Spleen (tissue), 11 donors: ENCODE data around the gene PIGO. TPM values are rescaled to one million over a fixed set of nuclear protein-coding genes. Genes with fewer than 3 reads are reported as not detected.

Experiments
- DNase-seq: peaks from one replicate; pipeline ENCODE4 v3.0.0-alpha.2; 2020
- H3K27ac ChIP-seq, 8 donors: fragments of 200-600 bp; sonication (generic) in 7 of 8; 1 replicate in 4 of 8; 2 replicates in 4 of 8; pipeline versions ENCODE4 v1.5.0 to v1.8.0; 2016 to 2021; ENCODE audit warnings: inconsistent platforms in 4 of 8, mild to moderate bottlenecking in 4 of 8, moderate library complexity in 1 of 8
- H3K27me3 ChIP-seq, 7 donors: fragments of 200-600 bp; sonication (generic) in 6 of 7; replicated peaks in 1 of 7; 1 replicate in 4 of 7; 2 replicates in 3 of 7; pipeline versions ENCODE4 v1.5.0 to v1.8.0; 2016 to 2021; ENCODE audit warnings: inconsistent platforms in 3 of 7, mild to moderate bottlenecking in 1 of 7
- H3K36me3 ChIP-seq, 6 donors: fragments of 200-600 bp; sonication (generic) in 5 of 6; 1 replicate in 4 of 6; 2 replicates in 2 of 6; pipeline versions ENCODE4 v1.5.0 to v1.8.0; 2016 to 2021; ENCODE audit warnings: inconsistent platforms in 2 of 6
- H3K4me1 ChIP-seq, 6 donors: fragments of 200-600 bp; sonication (generic) in 5 of 6; 1 replicate in 3 of 6; 2 replicates in 3 of 6; pipeline versions ENCODE4 v1.5.0 to v1.8.0; 2016 to 2021; ENCODE audit warnings: inconsistent platforms in 3 of 6
- H3K4me3 ChIP-seq, 8 donors: fragments of 200-600 bp; sonication (generic) in 7 of 8; 1 replicate in 4 of 8; 2 replicates in 4 of 8; pipeline versions ENCODE4 v1.5.0 to v1.8.0; 2016 to 2021; ENCODE audit warnings: inconsistent platforms in 4 of 8, mild to moderate bottlenecking in 4 of 8, moderate library complexity in 2 of 8
- H3K9me3 ChIP-seq, 8 donors: fragments of 200-600 bp; sonication (generic) in 7 of 8; 1 replicate in 4 of 8; 2 replicates in 4 of 8; pipeline versions ENCODE4 v1.5.0 to v1.8.0; 2016 to 2021; ENCODE audit warnings: inconsistent platforms in 4 of 8
- POLR2A ChIP-seq, 3 donors: fragments of 450-650 bp; IDR thresholded peaks; one replicate each; pipeline ENCODE4 v1.5.1; 2017; ENCODE audit warnings: antibody characterized with exemption in 3 of 3, mild to moderate bottlenecking in 1 of 3
- POLR2AphosphoS5 ChIP-seq, 3 donors: sonication (generic); formaldehyde crosslinking; IDR thresholded peaks; one replicate each; pipeline ENCODE4 v1.5.1; 2017; ENCODE audit warnings: antibody characterized with exemption in 3 of 3
- WGBS, 5 donors: extraction: QIAGEN DNeasy Blood & Tissue Kit in 3 of 5; methylation state at CpG; one replicate each; pipeline versions ENCODE4 v1.1.5 to v1.1.7; 2013 to 2018; 5-methylcytosine and 5-hydroxymethylcytosine counted together
- intact Hi-C: fragments of 100-400 bp; cut with DNase I; formaldehyde crosslinking; loops from one replicate; pipeline ENCODE4 v1.15.0; 2023; ENCODE audit warnings: low total_unique reads
- polyA plus RNA-seq, 3 donors: library from polyadenylated mRNA; stranded (reverse); fragments of 200-250 nt; gene quantifications; one replicate each; pipeline ENCODE4 v1.2.1, GENCODE V29; 2013
- total RNA-seq, 7 donors: library from RNA; depleted of rRNA in 3 of 7; stranded (reverse); fragments of >200 nt in 3 of 7; fragmentation: NEBNext Ultra II Directional in 4 of 7; extraction: Animal tissue kit (Norgen Biotek cat#: 25700) in 4 of 7; gene quantifications; one replicate each; pipeline versions ENCODE4 v1.1.0 to v1.2.1, GENCODE V29; 2016 to 2021
- TF ChIP-seq, protein P1 (sequence below), 11 experiments: fragments of 200-600 bp in 7 of 11; fragments of 450-650 bp in 4 of 11; sonication (generic) in 4 of 11; IDR thresholded peaks in 8 of 11; conservative IDR thresholded peaks in 3 of 11; 1 replicate in 7 of 11; 2 replicates in 4 of 11; pipeline versions ENCODE4 v1.4.0 to v1.8.0; 2016 to 2021; ENCODE audit warnings: antibody characterized with exemption in 11 of 11, inconsistent platforms in 4 of 11, mild to moderate bottlenecking in 1 of 11
- donor health status: healthy with polysubstance abuse.
- donor health status: DM: no; HTN: no; CAD: no; lungs with moderate emphysema.
- donor health status: DM: no; HTN: no; CAD: no.
- donor health status: Bipolar disorder and iron deficiency.
- donor health status: healthy.
- donor health status: DM: no; HTN: no; CAD: no.
- donor health status: DM: yes; HTN: yes; CAD: no.

The PIGO gene
- total and polyA plus RNA-seq, 10 donors, result 10.4 to 25.0 (median 19.8) TPM

DNA sequence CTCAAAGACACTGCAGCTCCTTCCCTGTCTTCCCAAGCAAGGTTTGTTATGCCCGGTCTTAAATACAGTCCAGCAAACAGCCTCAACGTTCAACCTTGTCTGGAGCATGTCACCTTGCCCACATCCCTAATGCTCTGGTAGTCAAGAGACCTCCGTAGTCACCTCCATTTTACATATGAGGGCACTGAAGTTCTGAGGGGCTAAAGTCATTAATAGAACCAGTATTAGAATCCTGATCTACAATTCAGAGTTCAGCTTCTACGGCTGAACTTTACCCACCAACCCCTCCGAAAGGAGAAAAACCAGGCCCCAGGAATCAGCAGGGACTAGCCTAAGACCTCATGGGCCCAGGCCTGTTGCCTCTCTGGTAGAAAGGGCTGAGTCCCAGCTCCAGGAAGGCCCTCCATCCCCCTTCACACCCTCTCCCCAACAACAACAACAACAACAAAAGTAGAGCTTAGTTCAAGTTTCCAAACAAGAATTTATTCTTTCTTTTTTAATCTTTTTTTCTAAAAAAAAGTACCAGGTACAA lies 7.3 kb upstream of the PIGO start:
- no peak for DNase-seq
- Histone ChIP-seq H3K4me3 (peak overlapping the region in 6 of 8 donors; percentile 58 to 86 (median 64)), H3K4me1 (peaks cover 16 to 43% (median 26%) of the 10 kb centered on the region in 6 donors), H3K36me3 (peaks cover 0 to 79% (median 67%) of the 10 kb centered on the region in 6 donors), H3K9me3 (no peaks in the 10 kb centered on the region), H3K27me3 (no peaks in the 10 kb centered on the region), H3K27ac (peak overlapping the region in 7 of 8 donors; percentile 69 to 92 (median 88))
- intact Hi-C loops, result no loop called here
- no peak for TF ChIP-seq POLR2A (IDR thresholded peaks at IDR 0.05)
- TF ChIP-seq, protein P1, sequence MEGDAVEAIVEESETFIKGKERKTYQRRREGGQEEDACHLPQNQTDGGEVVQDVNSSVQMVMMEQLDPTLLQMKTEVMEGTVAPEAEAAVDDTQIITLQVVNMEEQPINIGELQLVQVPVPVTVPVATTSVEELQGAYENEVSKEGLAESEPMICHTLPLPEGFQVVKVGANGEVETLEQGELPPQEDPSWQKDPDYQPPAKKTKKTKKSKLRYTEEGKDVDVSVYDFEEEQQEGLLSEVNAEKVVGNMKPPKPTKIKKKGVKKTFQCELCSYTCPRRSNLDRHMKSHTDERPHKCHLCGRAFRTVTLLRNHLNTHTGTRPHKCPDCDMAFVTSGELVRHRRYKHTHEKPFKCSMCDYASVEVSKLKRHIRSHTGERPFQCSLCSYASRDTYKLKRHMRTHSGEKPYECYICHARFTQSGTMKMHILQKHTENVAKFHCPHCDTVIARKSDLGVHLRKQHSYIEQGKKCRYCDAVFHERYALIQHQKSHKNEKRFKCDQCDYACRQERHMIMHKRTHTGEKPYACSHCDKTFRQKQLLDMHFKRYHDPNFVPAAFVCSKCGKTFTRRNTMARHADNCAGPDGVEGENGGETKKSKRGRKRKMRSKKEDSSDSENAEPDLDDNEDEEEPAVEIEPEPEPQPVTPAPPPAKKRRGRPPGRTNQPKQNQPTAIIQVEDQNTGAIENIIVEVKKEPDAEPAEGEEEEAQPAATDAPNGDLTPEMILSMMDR (IDR thresholded peaks at IDR 0.05 in 8 of 11, conservative IDR thresholded peaks at IDR 0.05 in 3 of 11), result no peak
- no peak for TF ChIP-seq POLR2AphosphoS5 (IDR thresholded peaks at IDR 0.05)
- 45 to 65% (median 54%) methylated on average over 5 of the region's 5 CpGs for WGBS, 5 donors

DNA sequence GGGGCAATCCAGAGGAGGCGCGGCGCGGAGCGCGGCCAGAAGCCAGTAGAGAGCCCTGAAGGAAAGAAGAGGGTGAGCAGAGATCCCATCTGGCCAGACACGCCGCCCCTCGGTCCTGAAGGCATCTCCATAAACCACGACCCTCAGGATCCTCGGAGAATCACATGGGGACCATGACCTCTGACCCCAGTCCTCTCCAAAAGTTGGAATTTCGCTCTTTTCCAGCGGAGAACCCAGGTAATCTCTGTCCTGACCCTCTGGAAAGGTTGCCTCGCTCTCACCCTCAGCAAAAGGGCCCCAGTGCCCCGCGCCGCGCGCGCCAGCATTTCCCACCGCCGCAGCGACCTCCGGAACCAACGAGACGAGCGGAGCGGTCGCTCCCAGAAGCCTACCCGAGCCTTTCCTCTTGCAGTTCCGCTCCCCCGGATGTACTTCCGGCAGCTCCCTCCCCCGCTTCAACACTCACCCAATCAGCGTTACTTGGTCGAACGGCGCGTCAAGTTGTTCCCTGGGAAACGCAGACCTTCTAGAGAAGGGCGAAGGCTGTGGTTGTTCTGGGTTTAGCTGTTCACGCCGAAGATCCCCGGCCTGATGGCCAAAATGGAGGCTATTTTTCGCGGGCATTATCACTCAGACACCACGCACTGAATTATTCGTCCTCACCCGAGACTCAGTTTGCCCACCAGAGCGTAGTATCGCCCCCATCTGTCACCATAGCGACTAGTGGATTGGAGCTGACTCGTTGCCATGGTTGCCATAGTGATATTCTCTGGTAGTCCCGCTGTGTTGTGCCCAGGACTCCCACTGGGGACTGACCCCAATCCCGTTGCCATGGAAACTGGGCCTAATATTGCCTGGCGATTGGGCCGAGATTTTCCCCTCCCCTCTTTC lies 6.6 kb upstream of the PIGO start, which contains the start of gene STOML2:
TSS of gene STOML2 (minus strand) at position 363 of the 891 bp plus-strand sequence. CDS start at position 326, 37 bp downstream.
- no peaks in the 10 kb centered on the region for H3K27me3 ChIP-seq

DNA sequence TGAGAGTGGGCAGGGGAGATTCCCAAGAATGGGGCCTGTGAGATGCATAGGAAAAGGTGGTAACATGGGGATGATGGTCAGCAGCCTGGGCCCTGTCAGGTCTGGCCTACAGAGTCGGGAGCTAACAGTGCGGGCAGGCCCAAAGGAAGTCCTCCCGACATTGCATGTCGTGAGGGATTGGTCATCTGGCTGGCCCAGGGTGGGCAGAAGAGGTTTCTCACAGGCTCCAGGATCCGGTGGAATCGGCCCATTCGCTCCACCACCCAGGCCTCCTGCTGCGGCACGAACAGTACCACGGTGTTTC lies 6.0 kb upstream of the PIGO start:
- Histone ChIP-seq H3K27ac (peak overlapping the region; percentile 69 to 92 (median 88)), H3K9me3 (no peaks in the 10 kb centered on the region), H3K36me3 (peaks cover 0 to 66% (median 55%) of the 10 kb centered on the region in 6 donors), H3K27me3 (no peaks in the 10 kb centered on the region), H3K4me1 (peaks cover 16 to 40% (median 26%) of the 10 kb centered on the region in 6 donors), H3K4me3 (peak overlapping the region; percentile 58 to 86 (median 64))
- peak; percentile 88 for DNase-seq
- intact Hi-C loops, result no loop called here
- TF ChIP-seq POLR2AphosphoS5 (IDR thresholded peaks at IDR 0.05) (no peak), POLR2A (IDR thresholded peaks at IDR 0.05) (no peak)
- TF ChIP-seq, protein P1 (IDR thresholded peaks at IDR 0.05 in 8 of 11, conservative IDR thresholded peaks at IDR 0.05 in 3 of 11), result no peak
- WGBS, 5 donors, result 4 to 12% (median 5%) methylated on average over 6 to 10 of the region's 10 CpGs

More for the DNA sequence above, 6.6 kb upstream of the PIGO start, which contains the start of gene STOML2:
- TF ChIP-seq POLR2AphosphoS5 (IDR thresholded peaks at IDR 0.05) (peak; percentile 93 to 96 (median 94)), POLR2A (IDR thresholded peaks at IDR 0.05) (peak in 2 of 3 donors; percentile 45 to 67)
- TF ChIP-seq, protein P1 (IDR thresholded peaks at IDR 0.05 in 8 of 11, conservative IDR thresholded peaks at IDR 0.05 in 3 of 11), result peak in 2 of 11 experiments; percentile 18 to 40
- no peaks in the 10 kb centered on the region for H3K9me3 ChIP-seq
- 1 to 2% (median 1%) methylated on average over 39 to 57 of the region's 57 CpGs for WGBS, 5 donors
- H3K36me3 ChIP-seq, result peaks cover 0 to 72% (median 60%) of the 10 kb centered on the region in 6 donors
- peaks cover 16 to 40% (median 26%) of the 10 kb centered on the region in 6 donors for H3K4me1 ChIP-seq
- peak within 1 kb of the TSS; percentile 69 to 92 (median 88) for H3K27ac ChIP-seq
- peak; percentile 97 for DNase-seq
- H3K4me3 ChIP-seq, result peak within 1 kb of the TSS; percentile 58 to 86 (median 64)
- intact Hi-C loops, result no loop called here
